ENCODE results near the gene PCDHA9.
"Not testable (repeated sequence)": the region's sequence is repeated elsewhere in the genome, so short reads cannot be mapped to it uniquely, and the experiment has no call there.

PCDHA9 gene

GRCh38 chr5:140834439-140835008 is 13.7 kb upstream of the PCDHA9 start:
- DNase-seq (ENCODE audit: low read depth, low spot score); H3K27ac ChIP-seq: not testable (repeated sequence)

- H3K27ac ChIP-seq: no peak overlapping the region
- no peak for DNase-seq (ENCODE audit: low read depth, low spot score)
Observed at GRCh38 chr5:140835622-140836510, 12.3 kb upstream of the PCDHA9 start.

DNA sequence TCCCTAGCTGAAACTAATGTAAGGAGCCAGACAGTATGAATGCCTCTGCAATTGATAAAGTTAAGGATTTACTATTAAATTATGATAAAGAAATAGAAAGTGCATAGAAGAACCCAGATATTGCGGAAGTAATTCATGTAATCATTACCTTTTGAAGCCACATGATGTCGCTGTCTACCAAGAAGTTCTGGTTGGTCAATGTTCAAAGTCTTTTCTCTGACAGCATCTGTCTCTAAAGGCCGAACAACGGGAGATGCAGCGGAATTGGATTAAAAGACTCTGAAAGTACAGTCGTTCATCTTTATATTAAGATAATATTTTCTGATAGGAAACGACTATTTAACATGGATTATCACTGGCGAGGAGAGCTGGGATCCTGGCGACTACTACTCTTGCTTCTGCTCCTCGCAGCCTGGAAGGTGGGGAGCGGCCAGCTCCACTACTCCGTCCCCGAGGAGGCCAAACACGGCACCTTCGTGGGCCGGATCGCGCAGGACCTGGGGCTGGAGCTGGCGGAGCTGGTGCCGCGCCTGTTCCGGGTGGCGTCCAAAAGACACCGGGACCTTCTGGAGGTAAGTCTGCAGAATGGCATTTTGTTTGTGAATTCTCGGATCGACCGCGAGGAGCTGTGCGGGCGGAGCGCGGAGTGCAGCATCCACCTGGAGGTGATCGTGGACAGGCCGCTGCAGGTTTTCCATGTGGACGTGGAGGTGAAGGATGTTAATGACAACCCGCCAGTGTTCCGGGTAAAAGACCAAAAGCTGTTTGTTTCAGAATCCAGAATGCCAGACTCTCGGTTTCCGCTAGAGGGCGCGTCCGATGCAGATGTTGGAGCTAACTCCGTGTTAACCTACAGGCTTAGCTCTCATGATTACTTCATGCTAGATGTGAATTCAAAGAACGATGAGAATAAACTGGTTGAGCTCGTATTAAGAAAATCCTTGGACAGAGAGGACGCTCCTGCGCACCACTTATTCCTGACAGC is 6.9 kb upstream of the PCDHA9 start, which contains the start of gene PCDHA8:
PCDHA8 (plus strand) TSS at position 210 of the 985 bp plus-strand sequence; CDS start at position 345, 135 bp downstream.
- DNase-seq (ENCODE audit: low read depth, low spot score): no peak
- H3K27ac ChIP-seq: no peak within 1 kb of the TSS

DNA sequence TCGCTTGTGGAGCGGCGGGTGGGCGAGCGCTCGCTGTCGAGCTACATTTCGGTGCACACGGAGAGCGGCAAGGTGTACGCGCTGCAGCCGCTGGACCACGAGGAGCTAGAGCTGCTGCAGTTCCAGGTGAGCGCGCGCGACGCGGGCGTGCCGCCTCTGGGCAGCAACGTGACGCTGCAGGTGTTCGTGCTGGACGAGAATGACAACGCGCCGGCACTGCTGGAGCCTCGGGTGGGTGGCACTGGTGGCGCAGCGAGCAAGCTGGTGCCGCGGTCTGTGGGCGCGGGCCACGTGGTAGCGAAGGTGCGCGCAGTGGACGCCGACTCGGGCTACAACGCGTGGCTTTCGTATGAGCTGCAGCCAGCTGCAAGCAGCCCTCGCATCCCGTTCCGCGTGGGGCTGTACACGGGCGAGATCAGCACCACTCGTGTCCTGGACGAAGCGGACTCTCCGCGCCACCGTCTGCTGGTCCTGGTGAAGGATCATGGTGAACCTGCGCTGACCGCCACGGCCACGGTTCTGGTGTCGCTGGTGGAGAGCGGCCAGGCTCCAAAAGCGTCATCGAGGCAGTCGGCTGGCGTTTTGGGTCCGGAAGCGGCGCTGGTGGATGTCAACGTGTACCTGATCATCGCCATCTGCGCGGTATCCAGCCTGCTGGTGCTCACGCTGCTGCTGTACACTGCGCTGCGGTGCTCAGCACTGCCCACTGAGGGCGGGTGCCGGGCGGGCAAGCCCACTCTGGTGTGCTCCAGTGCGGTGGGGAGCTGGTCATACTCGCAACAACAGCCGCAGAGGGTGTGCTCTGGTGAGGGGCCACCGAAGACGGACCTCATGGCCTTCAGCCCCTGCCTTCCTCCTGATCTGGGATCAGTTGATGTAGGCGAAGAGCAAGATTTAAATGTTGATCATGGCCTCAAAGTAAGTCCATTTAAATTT is 5.1 kb upstream of the PCDHA9 start:
- no peak for DNase-seq (ENCODE audit: low read depth, low spot score)

GRCh38 chr5:140849831-140850634 is 1.9 kb downstream of the PCDHA9 start:
- H3K27ac ChIP-seq; DNase-seq (ENCODE audit: low read depth, low spot score): not testable (repeated sequence)

More for the DNA sequence above, 5.1 kb upstream of the PCDHA9 start:
- H3K27ac ChIP-seq: no peak overlapping the region

- no peak within 1 kb of the TSS for H3K27ac ChIP-seq
- no peak for DNase-seq (ENCODE audit: low read depth, low spot score)
Observed at GRCh38 chr5:140855772-140856674, 7.8 kb downstream of the PCDHA9 start, which contains the start of gene PCDHA10. TSS of gene PCDHA10 (plus strand) at chr5:140855897. CDS start at chr5:140856049, 152 bp downstream.

- no peak overlapping the region for H3K27ac ChIP-seq
- no peak for DNase-seq (ENCODE audit: low read depth, low spot score)
Observed at GRCh38 chr5:140857177-140857986, 9.2 kb downstream of the PCDHA9 start.

DNA sequence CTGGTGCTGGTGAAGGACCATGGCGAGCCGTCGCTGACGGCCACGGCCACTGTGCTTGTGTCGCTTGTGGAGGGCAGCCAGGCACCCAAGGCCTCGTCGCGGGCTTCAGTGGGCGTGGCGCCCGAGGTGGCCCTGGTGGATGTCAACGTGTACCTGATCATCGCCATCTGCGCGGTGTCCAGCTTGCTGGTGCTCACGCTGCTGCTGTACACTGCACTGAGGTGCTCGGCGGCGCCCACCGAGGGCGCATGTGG is 9.7 kb downstream of the PCDHA9 start:
- no peak overlapping the region for H3K27ac ChIP-seq
- no peak for DNase-seq (ENCODE audit: low read depth, low spot score)

DNA sequence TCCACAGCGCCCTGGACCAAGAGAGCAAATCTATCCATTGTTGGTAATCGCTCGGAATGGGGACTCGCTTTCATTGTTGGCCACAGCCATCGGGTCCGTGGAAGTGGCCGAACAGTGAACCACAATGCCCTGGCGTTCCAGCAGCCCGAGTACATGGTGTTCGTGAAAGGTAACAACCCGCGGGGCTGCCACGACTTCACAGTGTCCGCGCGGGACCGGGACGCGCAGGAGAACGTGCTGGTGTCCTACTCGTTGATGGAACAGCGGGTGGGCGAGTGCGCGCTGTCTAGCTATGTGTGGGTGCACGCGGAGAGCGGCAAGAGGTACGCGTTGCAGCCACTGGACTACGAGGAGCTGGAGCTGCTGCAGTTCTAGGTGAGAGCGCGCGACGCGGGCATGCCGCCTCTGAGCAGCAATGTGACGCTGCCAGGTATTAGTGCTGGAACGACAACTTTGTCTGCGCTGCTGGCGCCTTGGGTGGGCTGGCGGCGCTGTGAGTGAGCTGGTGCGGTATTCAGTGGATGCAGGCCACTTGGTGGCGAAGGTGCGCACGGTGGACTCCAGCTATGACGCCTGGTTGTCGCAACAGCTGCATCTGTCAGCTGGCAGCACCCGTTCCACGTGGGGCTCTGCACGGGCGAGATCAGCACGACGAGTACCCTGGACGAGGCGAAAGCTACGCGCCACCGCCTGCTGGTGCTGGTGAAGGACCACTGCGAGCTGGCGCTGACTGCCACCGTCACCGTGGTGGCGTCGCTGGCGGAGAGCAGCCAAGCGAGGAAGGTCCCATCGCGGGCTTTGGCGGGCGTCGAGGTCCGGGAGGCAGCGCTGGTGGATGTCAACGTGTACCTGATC is 14.5 kb downstream of the PCDHA9 start:
- no peak for DNase-seq (ENCODE audit: low read depth, low spot score)
- H3K27ac ChIP-seq: no peak overlapping the region

- DNase-seq (ENCODE audit: low read depth, low spot score): no peak
- H3K27ac ChIP-seq: no peak within 1 kb of the TSS
Observed at GRCh38 chr5:140868721-140869554, 20.8 kb downstream of the PCDHA9 start, which contains the start of gene PCDHA11. TSS of gene PCDHA11 (plus strand) at chr5:140868957. CDS start at chr5:140869104, 147 bp downstream.

- H3K27ac ChIP-seq: no peak overlapping the region
- DNase-seq (ENCODE audit: low read depth, low spot score): no peak
Observed at GRCh38 chr5:140869555-140869886, 21.3 kb downstream of the PCDHA9 start.

- no peak overlapping the region for H3K27ac ChIP-seq
- no peak for DNase-seq (ENCODE audit: low read depth, low spot score)
Observed at GRCh38 chr5:140870221-140871201, 22.3 kb downstream of the PCDHA9 start.

- DNase-seq (ENCODE audit: low read depth, low spot score): no peak
Observed at GRCh38 chr5:140875085-140876065, 27.2 kb downstream of the PCDHA9 start, which contains the start of gene PCDHA12. TSS of gene PCDHA12 (plus strand) at chr5:140875308. CDS start at chr5:140875473, 165 bp downstream.

More at GRCh38 chr5:140875085-140876065, 27.2 kb downstream of the PCDHA9 start, which contains the start of gene PCDHA12:
- H3K27ac ChIP-seq: no peak within 1 kb of the TSS

Data from epithelial cell of prostate (primary cell).